ENCODE results near the gene GAGE13.

DNA sequence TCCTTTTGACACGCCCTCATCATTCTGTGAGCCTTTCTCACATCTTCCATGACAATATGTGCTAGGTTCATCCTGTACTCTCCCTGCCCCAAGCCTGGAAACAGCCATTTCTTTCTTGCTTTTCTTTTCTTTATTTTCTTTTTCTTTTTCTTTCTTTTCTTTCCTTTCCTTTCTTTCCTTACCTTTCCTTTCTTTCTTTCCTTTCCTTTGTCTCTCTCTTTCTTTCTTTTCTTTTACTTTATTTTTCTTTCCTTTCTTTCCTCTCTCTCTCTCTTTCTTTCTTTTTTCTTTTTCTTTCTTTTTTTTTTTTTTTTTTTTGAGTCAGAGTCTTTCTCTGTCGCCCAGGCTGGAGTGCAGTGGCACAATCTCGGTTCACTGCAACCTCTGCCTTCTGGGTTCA lies 47.2 kb upstream of the GAGE13 start:
- TF ChIP-seq, protein P1, sequence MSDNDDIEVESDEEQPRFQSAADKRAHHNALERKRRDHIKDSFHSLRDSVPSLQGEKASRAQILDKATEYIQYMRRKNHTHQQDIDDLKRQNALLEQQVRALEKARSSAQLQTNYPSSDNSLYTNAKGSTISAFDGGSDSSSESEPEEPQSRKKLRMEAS (IDR thresholded peaks at IDR 0.05) = no peak
- TF ChIP-seq, protein P2, sequence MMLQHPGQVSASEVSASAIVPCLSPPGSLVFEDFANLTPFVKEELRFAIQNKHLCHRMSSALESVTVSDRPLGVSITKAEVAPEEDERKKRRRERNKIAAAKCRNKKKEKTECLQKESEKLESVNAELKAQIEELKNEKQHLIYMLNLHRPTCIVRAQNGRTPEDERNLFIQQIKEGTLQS (IDR thresholded peaks at IDR 0.05) = no peak
- TF ChIP-seq POLR2AphosphoS5 (IDR thresholded peaks at IDR 0.05; ENCODE audit: low read depth, low read length) = no peak
- no peak for TF ChIP-seq POLR2A (IDR thresholded peaks at IDR 0.05; ENCODE audit: borderline replicate concordance, extremely low read depth, insufficient read depth, insufficient read length)
- no peak for TF ChIP-seq EZH2 (IDR thresholded peaks at IDR 0.05)
- no peak for TF ChIP-seq FOSL1 (IDR thresholded peaks at IDR 0.05; ENCODE audit: low read depth)
- TF ChIP-seq, protein P3, sequence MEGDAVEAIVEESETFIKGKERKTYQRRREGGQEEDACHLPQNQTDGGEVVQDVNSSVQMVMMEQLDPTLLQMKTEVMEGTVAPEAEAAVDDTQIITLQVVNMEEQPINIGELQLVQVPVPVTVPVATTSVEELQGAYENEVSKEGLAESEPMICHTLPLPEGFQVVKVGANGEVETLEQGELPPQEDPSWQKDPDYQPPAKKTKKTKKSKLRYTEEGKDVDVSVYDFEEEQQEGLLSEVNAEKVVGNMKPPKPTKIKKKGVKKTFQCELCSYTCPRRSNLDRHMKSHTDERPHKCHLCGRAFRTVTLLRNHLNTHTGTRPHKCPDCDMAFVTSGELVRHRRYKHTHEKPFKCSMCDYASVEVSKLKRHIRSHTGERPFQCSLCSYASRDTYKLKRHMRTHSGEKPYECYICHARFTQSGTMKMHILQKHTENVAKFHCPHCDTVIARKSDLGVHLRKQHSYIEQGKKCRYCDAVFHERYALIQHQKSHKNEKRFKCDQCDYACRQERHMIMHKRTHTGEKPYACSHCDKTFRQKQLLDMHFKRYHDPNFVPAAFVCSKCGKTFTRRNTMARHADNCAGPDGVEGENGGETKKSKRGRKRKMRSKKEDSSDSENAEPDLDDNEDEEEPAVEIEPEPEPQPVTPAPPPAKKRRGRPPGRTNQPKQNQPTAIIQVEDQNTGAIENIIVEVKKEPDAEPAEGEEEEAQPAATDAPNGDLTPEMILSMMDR (IDR thresholded peaks at IDR 0.05 in 2 of 3, conservative IDR thresholded peaks at IDR 0.05 in 1 of 3; ENCODE audit: borderline replicate concordance in 1 of 3, insufficient read depth in 1 of 3, low read depth in 2 of 3, low read length in 2 of 3) = no peak
